ENCODE results near the gene CCDC77. TPM values are rescaled to one million over a fixed set of nuclear protein-coding genes. Genes with fewer than 3 reads are reported as not detected.

Gene CCDC77
- total and polyA plus RNA-seq, 3 experiments from 2014 or later, result 5.9 to 14.7 (median 14.0) TPM

DNA sequence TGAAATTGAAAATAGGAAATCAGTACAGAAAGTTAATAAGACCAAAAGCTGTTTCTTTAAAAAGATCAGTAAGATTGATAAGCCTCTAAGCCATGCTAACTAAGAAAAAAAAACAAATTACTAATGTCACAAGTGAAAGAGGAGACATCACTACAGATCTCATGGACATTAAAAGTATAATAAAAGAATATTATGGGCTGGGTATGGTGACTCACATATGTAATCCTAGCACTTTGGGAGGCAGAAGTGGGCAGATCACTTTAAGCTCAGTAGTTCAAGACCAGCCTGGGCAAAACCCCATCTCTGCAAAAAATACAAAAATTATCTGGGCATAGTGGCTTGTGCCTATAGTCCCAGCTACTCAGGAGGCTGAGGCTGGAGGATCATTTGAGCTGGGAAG is 88.8 kb downstream of the CCDC77 start:
- Histone ChIP-seq H3K4me1 (ENCODE audit: insufficient read depth, low read length) (no peaks in the 10 kb centered on the region), H3K36me3 (ENCODE audit: insufficient read depth, low read length) (no peaks in the 10 kb centered on the region), H3K27me3 (ENCODE audit: insufficient read depth, low read length, poor library complexity, severe bottlenecking) (no peaks in the 10 kb centered on the region), H3K27ac (ENCODE audit: low read depth, low read length) (no peak overlapping the region), H3K4me3 (ENCODE audit: low read length) (no peak overlapping the region), H3K9me3 (ENCODE audit: low read length) (no peaks in the 10 kb centered on the region)
- no peak overlapping the region for H3K27ac Mint-ChIP-seq
- peaks cover 3 to 37% (median 3%) of the 10 kb centered on the region in 3 donors for H3K36me3 Mint-ChIP-seq
- ChIA-PET POLR2A (no interaction called here), CTCF (interaction anchor here (0.8 kb wide), 1 partner anchor 37 kb away, joined by 3 read pairs; no protein-coding TSS in a partner anchor)
- H3K4me3 Mint-ChIP-seq, result no peak overlapping the region
- H3K9me3 Mint-ChIP-seq, result peaks cover 26 to 45% (median 33%) of the 10 kb centered on the region in 5 donors
- no peaks in the 10 kb centered on the region for H3K4me1 Mint-ChIP-seq
- H3K27me3 Mint-ChIP-seq, result peaks cover 5 to 15% of the 10 kb centered on the region in 2 donors
- no peak for DNase-seq

Other genes with a start within 250 kb of the CCDC77 start
- under 1 TPM; 0.16 to 0.37 TPM for gene SLC6A12, start 187.5 kb upstream of the CCDC77 start, total RNA-seq
- gene SLC6A12, start 187.5 kb upstream of the CCDC77 start, polyA plus RNA-seq, result not detected
- gene SLC6A13, start 138.8 kb upstream of the CCDC77 start, total RNA-seq, result under 1 TPM; 0.09 to 0.31 TPM
- not detected for gene SLC6A13, start 138.8 kb upstream of the CCDC77 start, polyA plus RNA-seq
- 10 to 100 TPM; 71.8 to 75.6 TPM for gene KDM5A, start 12.3 kb upstream of the CCDC77 start, total RNA-seq
- gene KDM5A, start 12.3 kb upstream of the CCDC77 start, polyA plus RNA-seq, result 76.6 TPM
- 1 to 10 TPM; 3.1 to 3.5 TPM for gene B4GALNT3, start 58.3 kb downstream of the CCDC77 start, total RNA-seq
- 6.9 TPM for gene B4GALNT3, start 58.3 kb downstream of the CCDC77 start, polyA plus RNA-seq

Measured in CD8-positive, alpha-beta memory T cell (primary cell).